ENCODE results near the gene SUSD6.
"Not testable (repeated sequence)": the region's sequence is repeated elsewhere in the genome, so short reads cannot be mapped to it uniquely, and the experiment has no call there.

Gene SUSD6

GRCh38 chr14:69625299-69626131 is 14.1 kb downstream of the SUSD6 start:
- no peak for DNase-seq

GRCh38 chr14:69626132-69626500 is 14.7 kb downstream of the SUSD6 start:
- no peak for DNase-seq

- DNase-seq, result no peak
Observed at GRCh38 chr14:69629225-69630127, 18.1 kb downstream of the SUSD6 start.

GRCh38 chr14:69630360-69630759 is 19.0 kb downstream of the SUSD6 start:
- DNase-seq, result no peak

- DNase-seq, result no peak
Observed at GRCh38 chr14:69631509-69631908, 20.1 kb downstream of the SUSD6 start.

GRCh38 chr14:69632164-69632563 is 20.8 kb downstream of the SUSD6 start:
- DNase-seq, result no peak

- DNase-seq, result no peak
Observed at GRCh38 chr14:69632593-69633151, 21.3 kb downstream of the SUSD6 start.

- DNase-seq, result no peak
Observed at GRCh38 chr14:69633238-69633637, 21.8 kb downstream of the SUSD6 start.

- DNase-seq, result no peak
Observed at GRCh38 chr14:69635981-69636639, 24.7 kb downstream of the SUSD6 start.

- no peak for DNase-seq
Observed at GRCh38 chr14:69636718-69637480, 25.5 kb downstream of the SUSD6 start.

- DNase-seq, result peak; percentile 48 to 63
Observed at GRCh38 chr14:69637503-69638031, 26.2 kb downstream of the SUSD6 start.

- DNase-seq, result no peak
Observed at GRCh38 chr14:69640931-69641330, 29.5 kb downstream of the SUSD6 start.

GRCh38 chr14:69642212-69642793 is 30.9 kb downstream of the SUSD6 start:
- DNase-seq, result not testable (repeated sequence)

- peak; percentile 93 to 94 for DNase-seq
Observed at GRCh38 chr14:69643430-69644200, 32.2 kb downstream of the SUSD6 start.

GRCh38 chr14:69644814-69645213 is 33.4 kb downstream of the SUSD6 start:
- no peak for DNase-seq

GRCh38 chr14:69647213-69647612 is 35.8 kb downstream of the SUSD6 start:
- no peak for DNase-seq

GRCh38 chr14:69647642-69648041 is 36.2 kb downstream of the SUSD6 start:
- not testable (repeated sequence) for DNase-seq

GRCh38 chr14:69648480-69649451 is 37.4 kb downstream of the SUSD6 start:
- peak; percentile 38 to 55 for DNase-seq

- DNase-seq, result no peak
Observed at GRCh38 chr14:69650948-69651369, 39.6 kb downstream of the SUSD6 start.

Measured in SHP77 (cell line).